Ascending aorta (tissue), 2 donors: ENCODE results near the gene CMIP. TPM values are rescaled to one million over a fixed set of nuclear protein-coding genes. Genes with fewer than 3 reads are reported as not detected.

Experiments used
- DNase-seq, 2 donors: peaks; one replicate each; pipeline ENCODE4 v3.0.0-alpha.2; 2019; ENCODE audit warnings: low spot score in 2 of 2
- H3K27ac ChIP-seq, 2 donors: fragments of 200-600 bp; sonication (generic); one replicate each; pipeline ENCODE4 v1.5.1; 2016 to 2017; ENCODE audit warnings: mild to moderate bottlenecking in 1 of 2
- H3K27me3 ChIP-seq: fragments of 200-600 bp; sonication (generic); one replicate; pipeline ENCODE4 v1.5.1; 2017
- H3K36me3 ChIP-seq, 2 donors: fragments of 200-600 bp; sonication (generic); one replicate each; pipeline ENCODE4 v1.5.1; 2016
- H3K4me1 ChIP-seq, 2 donors: fragments of 200-600 bp; sonication (generic); one replicate each; pipeline ENCODE4 v1.5.1; 2016 to 2017; ENCODE audit warnings: mild to moderate bottlenecking in 1 of 2
- H3K4me3 ChIP-seq, 2 donors: fragments of 200-600 bp; sonication (generic); one replicate each; pipeline ENCODE4 v1.5.1; 2016 to 2017; ENCODE audit warnings: mild to moderate bottlenecking in 1 of 2
- H3K9me3 ChIP-seq, 2 donors: fragments of 200-600 bp; sonication (generic); one replicate each; pipeline ENCODE4 v1.5.1; 2016
- CTCF ChIP-seq, 3 experiments: fragments of 200-600 bp in 2 of 3; fragments of 450-650 bp in 1 of 3; sonication (generic) in 2 of 3; IDR thresholded peaks; one replicate each; pipeline ENCODE4 v1.5.1; 2016 to 2019; ENCODE audit warnings: antibody characterized with exemption in 3 of 3, mild to moderate bottlenecking in 1 of 3, moderate library complexity in 1 of 3
- intact Hi-C: fragments of 100-400 bp; cut with DNase I; formaldehyde crosslinking; loops from one replicate; pipeline ENCODE4 v1.15.1; 2023
- total RNA-seq: library from RNA; depleted of rRNA; stranded (reverse); fragments of >200 nt; gene quantifications from one replicate; pipeline ENCODE4 v1.1.0, GENCODE V29; 2016

Gene CMIP
- total RNA-seq, 1 donor from 2014 or later, result 110 TPM

- no peak for DNase-seq
- intact Hi-C loops, result no loop called here
- no peak for TF ChIP-seq CTCF (IDR thresholded peaks at IDR 0.05)
Observed at GRCh38 chr16:81626181-81626674, 181.6 kb downstream of the CMIP start.

GRCh38 chr16:81627024-81627423 lies 182.4 kb downstream of the CMIP start:
- intact Hi-C loops, result no loop called here
- TF ChIP-seq CTCF (IDR thresholded peaks at IDR 0.05), result no peak
- Histone ChIP-seq H3K27me3 (no peaks in the 10 kb centered on the region), H3K36me3 (no peaks in the 10 kb centered on the region), H3K9me3 (no peaks in the 10 kb centered on the region), H3K4me1 (peaks cover 2 to 8% of the 10 kb centered on the region in 2 donors), H3K4me3 (no peak overlapping the region), H3K27ac (no peak overlapping the region)
- no peak for DNase-seq

More at GRCh38 chr16:81626181-81626674, 181.6 kb downstream of the CMIP start:
- Histone ChIP-seq H3K4me3 (no peak overlapping the region), H3K9me3 (no peaks in the 10 kb centered on the region), H3K36me3 (no peaks in the 10 kb centered on the region), H3K27me3 (no peaks in the 10 kb centered on the region), H3K4me1 (peaks cover 2 to 8% of the 10 kb centered on the region in 2 donors), H3K27ac (peak overlapping the region in 1 of 2 donors; percentile 34)

- H3K27ac ChIP-seq, result no peak overlapping the region
Observed at GRCh38 chr16:81627729-81628244, 183.2 kb downstream of the CMIP start.

GRCh38 chr16:81629034-81629802 lies 184.6 kb downstream of the CMIP start:
- peaks cover 2 to 8% of the 10 kb centered on the region in 2 donors for H3K4me1 ChIP-seq
- H3K27ac ChIP-seq, result no peak overlapping the region
- DNase-seq, result no peak
- H3K4me3 ChIP-seq, result no peak overlapping the region
- intact Hi-C loops, result no loop called here
- H3K9me3 ChIP-seq, result no peaks in the 10 kb centered on the region
- no peaks in the 10 kb centered on the region for H3K36me3 ChIP-seq
- no peaks in the 10 kb centered on the region for H3K27me3 ChIP-seq
- TF ChIP-seq CTCF (IDR thresholded peaks at IDR 0.05), result no peak

More at GRCh38 chr16:81627729-81628244, 183.2 kb downstream of the CMIP start:
- H3K4me3 ChIP-seq, result no peak overlapping the region
- TF ChIP-seq CTCF (IDR thresholded peaks at IDR 0.05), result no peak
- no peaks in the 10 kb centered on the region for H3K9me3 ChIP-seq
- peaks cover 2 to 8% of the 10 kb centered on the region in 2 donors for H3K4me1 ChIP-seq
- no peak for DNase-seq
- intact Hi-C loops, result no loop called here
- H3K27me3 ChIP-seq, result no peaks in the 10 kb centered on the region
- H3K36me3 ChIP-seq, result no peaks in the 10 kb centered on the region

GRCh38 chr16:81629896-81630634 lies 185.5 kb downstream of the CMIP start:
- no peak overlapping the region for H3K4me3 ChIP-seq
- DNase-seq, result no peak
- no peaks in the 10 kb centered on the region for H3K27me3 ChIP-seq
- intact Hi-C loops, result no loop called here
- H3K27ac ChIP-seq, result no peak overlapping the region
- peaks cover under 1 to 8% of the 10 kb centered on the region in 2 donors for H3K4me1 ChIP-seq
- no peaks in the 10 kb centered on the region for H3K9me3 ChIP-seq
- H3K36me3 ChIP-seq, result no peaks in the 10 kb centered on the region
- no peak for TF ChIP-seq CTCF (IDR thresholded peaks at IDR 0.05)
